Suprapubic skin (tissue), 4 donors: ENCODE data around the gene MEF2C. TPM values are rescaled to one million over a fixed set of nuclear protein-coding genes. Genes with fewer than 3 reads are reported as not detected.

Experiments
- DNase-seq, 2 donors: peaks; one replicate each; pipeline ENCODE4 v3.0.0-alpha.2; 2019; ENCODE audit warnings: low spot score in 2 of 2
- H3K27ac ChIP-seq: fragments of 200-600 bp; sonication (generic); one replicate; pipeline ENCODE4 v1.5.1; 2019
- H3K27me3 ChIP-seq: fragments of 200-600 bp; sonication (generic); one replicate; pipeline ENCODE4 v1.5.1; 2019
- H3K36me3 ChIP-seq: fragments of 200-600 bp; sonication (generic); one replicate; pipeline ENCODE4 v1.5.1; 2019
- H3K4me1 ChIP-seq: fragments of 200-600 bp; sonication (generic); one replicate; pipeline ENCODE4 v1.5.1; 2019
- H3K4me3 ChIP-seq: fragments of 200-600 bp; sonication (generic); one replicate; pipeline ENCODE4 v1.5.1; 2019; ENCODE audit warnings: mild to moderate bottlenecking
- H3K9me3 ChIP-seq: fragments of 200-600 bp; sonication (generic); one replicate; pipeline ENCODE4 v1.5.1; 2019
- EP300 ChIP-seq: sonication (generic); formaldehyde crosslinking; IDR thresholded peaks from one replicate; pipeline ENCODE4 v1.6.1; 2017; ENCODE audit warnings: antibody characterized with exemption
- POLR2A ChIP-seq, 2 donors: fragments of 450-650 bp; IDR thresholded peaks; one replicate each; pipeline ENCODE4 v1.6.1; 2017; ENCODE audit warnings: antibody characterized with exemption in 2 of 2, mild to moderate bottlenecking in 2 of 2, moderate library complexity in 2 of 2
- POLR2AphosphoS5 ChIP-seq, 3 donors: sonication (generic); formaldehyde crosslinking; IDR thresholded peaks; one replicate each; pipeline ENCODE4 v1.6.1; 2017; ENCODE audit warnings: antibody characterized with exemption in 3 of 3
- WGBS: methylation state at CpG from one replicate; pipeline ENCODE4 v1.1.5; 2018; 5-methylcytosine and 5-hydroxymethylcytosine counted together
- total RNA-seq, 4 donors: library from RNA; depleted of rRNA; stranded (reverse); fragments of >200 nt; gene quantifications; one replicate each; pipeline ENCODE4 v1.1.0, GENCODE V29; 2016
- TF ChIP-seq, protein P1 (sequence below), 2 donors: fragments of 200-600 bp in 1 of 2; fragments of 450-650 bp in 1 of 2; sonication (generic) in 1 of 2; IDR thresholded peaks; one replicate each; pipeline ENCODE4 v1.5.1; 2016 to 2019; ENCODE audit warnings: antibody characterized with exemption in 2 of 2, mild to moderate bottlenecking in 1 of 2, moderate library complexity in 1 of 2

MEF2C gene
- total RNA-seq, 4 donors from 2014 or later: 5.9 to 15.9 (median 10.1) TPM

DNA sequence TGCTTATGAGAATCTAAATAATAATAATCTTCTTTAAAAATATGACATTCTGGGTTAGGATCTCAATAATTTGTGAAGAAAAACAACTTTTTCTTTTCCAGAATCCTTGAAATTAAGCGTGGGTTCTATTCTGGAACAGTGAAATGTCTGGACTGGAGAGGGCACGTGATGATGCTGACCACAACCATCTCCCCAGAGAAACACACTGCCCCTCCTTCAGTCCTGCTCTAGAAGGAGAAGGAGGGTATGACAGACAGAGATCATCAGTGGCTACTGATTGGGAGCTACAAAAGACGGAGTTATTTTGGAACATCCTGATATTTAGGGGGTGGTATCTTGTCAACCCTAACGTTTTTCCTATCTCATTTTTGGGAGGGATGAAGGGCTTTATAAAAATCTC is 40.2 kb downstream of the MEF2C start:
- no peaks in the 10 kb centered on the region for H3K4me1 ChIP-seq
- TF ChIP-seq POLR2A (IDR thresholded peaks at IDR 0.05) (no peak), EP300 (no peak), POLR2AphosphoS5 (IDR thresholded peaks at IDR 0.05) (no peak)
- TF ChIP-seq, protein P1, sequence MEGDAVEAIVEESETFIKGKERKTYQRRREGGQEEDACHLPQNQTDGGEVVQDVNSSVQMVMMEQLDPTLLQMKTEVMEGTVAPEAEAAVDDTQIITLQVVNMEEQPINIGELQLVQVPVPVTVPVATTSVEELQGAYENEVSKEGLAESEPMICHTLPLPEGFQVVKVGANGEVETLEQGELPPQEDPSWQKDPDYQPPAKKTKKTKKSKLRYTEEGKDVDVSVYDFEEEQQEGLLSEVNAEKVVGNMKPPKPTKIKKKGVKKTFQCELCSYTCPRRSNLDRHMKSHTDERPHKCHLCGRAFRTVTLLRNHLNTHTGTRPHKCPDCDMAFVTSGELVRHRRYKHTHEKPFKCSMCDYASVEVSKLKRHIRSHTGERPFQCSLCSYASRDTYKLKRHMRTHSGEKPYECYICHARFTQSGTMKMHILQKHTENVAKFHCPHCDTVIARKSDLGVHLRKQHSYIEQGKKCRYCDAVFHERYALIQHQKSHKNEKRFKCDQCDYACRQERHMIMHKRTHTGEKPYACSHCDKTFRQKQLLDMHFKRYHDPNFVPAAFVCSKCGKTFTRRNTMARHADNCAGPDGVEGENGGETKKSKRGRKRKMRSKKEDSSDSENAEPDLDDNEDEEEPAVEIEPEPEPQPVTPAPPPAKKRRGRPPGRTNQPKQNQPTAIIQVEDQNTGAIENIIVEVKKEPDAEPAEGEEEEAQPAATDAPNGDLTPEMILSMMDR (IDR thresholded peaks at IDR 0.05): no peak
- no peaks in the 10 kb centered on the region for H3K9me3 ChIP-seq
- H3K27me3 ChIP-seq: no peaks in the 10 kb centered on the region
- no peak overlapping the region for H3K4me3 ChIP-seq
- 66% methylated on average over 4 of the region's 4 CpGs for WGBS
- no peaks in the 10 kb centered on the region for H3K36me3 ChIP-seq
- DNase-seq: no peak
- no peak overlapping the region for H3K27ac ChIP-seq

DNA sequence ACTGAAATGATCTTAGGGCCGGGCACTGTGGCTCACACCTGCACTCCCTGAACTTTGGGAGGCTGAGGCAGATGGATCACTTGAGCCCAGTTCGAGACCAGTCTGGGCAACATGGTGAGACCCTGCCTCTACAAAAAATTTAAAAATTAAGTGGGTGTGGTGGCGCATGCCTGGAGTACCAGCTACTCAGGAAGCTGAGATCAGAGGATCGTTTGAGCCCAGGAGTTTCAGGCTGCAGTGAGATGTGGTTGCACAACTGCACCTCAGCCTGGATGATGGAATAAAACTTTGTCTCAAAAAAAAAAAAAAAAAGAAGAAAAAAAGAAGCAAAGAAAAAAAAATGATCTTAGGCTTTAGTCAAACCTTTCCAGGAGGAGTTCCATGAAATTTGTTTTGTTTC is 41.8 kb downstream of the MEF2C start:
- Histone ChIP-seq H3K36me3 (no peaks in the 10 kb centered on the region), H3K9me3 (no peaks in the 10 kb centered on the region), H3K4me1 (no peaks in the 10 kb centered on the region), H3K27me3 (no peaks in the 10 kb centered on the region), H3K4me3 (no peak overlapping the region), H3K27ac (no peak overlapping the region)
- no peak for TF ChIP-seq POLR2A (IDR thresholded peaks at IDR 0.05)
- no peak for TF ChIP-seq POLR2AphosphoS5 (IDR thresholded peaks at IDR 0.05)
- no peak for TF ChIP-seq EP300
- TF ChIP-seq, protein P1 (IDR thresholded peaks at IDR 0.05): no peak
- DNase-seq: no peak
- WGBS: 80% methylated on average over 4 of the region's 4 CpGs

DNA sequence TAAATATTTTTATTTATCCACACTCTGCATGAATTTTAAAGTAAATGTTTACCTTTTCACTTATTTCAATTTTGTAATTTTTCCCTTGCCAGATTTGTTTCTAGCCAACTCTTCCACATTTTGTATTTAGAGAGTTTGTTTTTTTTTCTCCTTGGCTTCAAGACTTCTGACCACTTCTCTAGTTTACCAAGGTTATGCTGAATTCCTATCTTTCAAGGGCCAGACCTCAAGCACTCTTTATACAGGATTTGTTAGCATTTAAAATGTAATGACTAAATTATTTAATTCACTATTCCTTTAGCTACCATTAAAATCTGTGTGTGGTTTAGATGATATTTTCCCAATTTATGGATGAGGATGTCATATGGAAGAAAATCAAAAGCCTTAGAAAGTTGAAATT is 42.5 kb downstream of the MEF2C start:
- no peaks in the 10 kb centered on the region for H3K9me3 ChIP-seq
- no peaks in the 10 kb centered on the region for H3K4me1 ChIP-seq
- no peak overlapping the region for H3K4me3 ChIP-seq
- TF ChIP-seq POLR2A (IDR thresholded peaks at IDR 0.05) (no peak), POLR2AphosphoS5 (IDR thresholded peaks at IDR 0.05) (no peak), EP300 (no peak)
- TF ChIP-seq, protein P1 (IDR thresholded peaks at IDR 0.05): no peak
- no peaks in the 10 kb centered on the region for H3K36me3 ChIP-seq
- no peak overlapping the region for H3K27ac ChIP-seq
- no peak for DNase-seq
- H3K27me3 ChIP-seq: no peaks in the 10 kb centered on the region

DNA sequence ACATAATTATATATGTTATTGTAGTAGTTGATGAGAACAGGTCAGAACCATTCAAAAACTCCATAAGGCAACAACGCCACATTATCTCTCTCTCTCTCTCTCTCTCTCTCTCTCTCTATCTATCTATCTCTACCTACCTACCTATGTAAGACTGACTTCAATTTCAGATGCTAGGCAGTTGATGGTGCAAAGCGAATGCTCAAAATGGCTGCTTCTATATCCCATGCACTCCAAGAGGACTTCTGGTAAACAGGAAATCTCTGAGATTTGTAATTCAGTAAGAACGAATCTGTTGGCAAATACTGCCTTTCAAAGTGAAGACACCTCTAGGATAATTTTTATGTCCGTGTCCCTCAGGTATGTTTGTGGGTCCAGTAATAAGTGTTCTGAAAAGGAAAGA is 43.7 kb downstream of the MEF2C start:
- WGBS: 88% methylated on average over 4 of the region's 4 CpGs
- no peaks in the 10 kb centered on the region for H3K27me3 ChIP-seq
- H3K27ac ChIP-seq: no peak overlapping the region
- no peaks in the 10 kb centered on the region for H3K9me3 ChIP-seq
- H3K4me3 ChIP-seq: no peak overlapping the region
- H3K36me3 ChIP-seq: no peaks in the 10 kb centered on the region
- no peaks in the 10 kb centered on the region for H3K4me1 ChIP-seq
- TF ChIP-seq POLR2AphosphoS5 (IDR thresholded peaks at IDR 0.05) (no peak), EP300 (no peak)
- TF ChIP-seq, protein P1 (IDR thresholded peaks at IDR 0.05): no peak
- DNase-seq: no peak

DNA sequence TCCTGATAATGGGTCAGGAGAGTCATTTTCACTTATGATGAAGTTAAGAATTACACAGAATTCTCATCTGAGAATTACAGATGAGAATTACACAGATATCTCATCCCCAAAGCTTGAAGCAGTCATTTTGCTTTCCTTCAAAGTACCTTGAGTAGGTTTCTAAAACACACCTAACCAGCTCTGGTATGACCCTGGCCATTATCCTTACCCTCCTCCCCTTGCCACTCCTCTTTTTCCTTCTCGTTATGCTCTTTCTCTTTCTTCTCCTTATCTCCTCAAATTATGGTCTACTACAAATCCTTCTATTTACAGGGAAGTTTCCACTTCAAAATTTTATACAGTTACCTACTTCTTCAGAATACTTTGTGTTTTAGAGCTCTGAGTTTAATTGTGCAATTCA is 44.5 kb downstream of the MEF2C start:
- whole genome bisulfite sequencing: 81% methylated on average over 1 of the region's 1 CpG
- H3K27me3 ChIP-seq: no peaks in the 10 kb centered on the region
- H3K36me3 ChIP-seq: no peaks in the 10 kb centered on the region
- DNase-seq: no peak
- TF ChIP-seq POLR2A (IDR thresholded peaks at IDR 0.05) (no peak), POLR2AphosphoS5 (IDR thresholded peaks at IDR 0.05) (no peak), EP300 (no peak)
- TF ChIP-seq, protein P1 (IDR thresholded peaks at IDR 0.05): no peak
- no peak overlapping the region for H3K27ac ChIP-seq
- H3K4me3 ChIP-seq: no peak overlapping the region
- H3K4me1 ChIP-seq: peaks cover 5% of the 10 kb centered on the region
- no peaks in the 10 kb centered on the region for H3K9me3 ChIP-seq
